ENCODE data around the gene CYP2S1. TPM values are rescaled to one million over a fixed set of nuclear protein-coding genes. Genes with fewer than 3 reads are reported as not detected.
A peak's percentile ranks its signal among the peaks of the same experiment; 100 is the strongest.

CYP2S1 gene
- total and polyA plus RNA-seq, 9 of the 15 experiments (the other 6 are each of a cell fraction or from before 2014, with no cell fraction given), result 0.07 to 1.9 (median 0.41) TPM

DNA sequence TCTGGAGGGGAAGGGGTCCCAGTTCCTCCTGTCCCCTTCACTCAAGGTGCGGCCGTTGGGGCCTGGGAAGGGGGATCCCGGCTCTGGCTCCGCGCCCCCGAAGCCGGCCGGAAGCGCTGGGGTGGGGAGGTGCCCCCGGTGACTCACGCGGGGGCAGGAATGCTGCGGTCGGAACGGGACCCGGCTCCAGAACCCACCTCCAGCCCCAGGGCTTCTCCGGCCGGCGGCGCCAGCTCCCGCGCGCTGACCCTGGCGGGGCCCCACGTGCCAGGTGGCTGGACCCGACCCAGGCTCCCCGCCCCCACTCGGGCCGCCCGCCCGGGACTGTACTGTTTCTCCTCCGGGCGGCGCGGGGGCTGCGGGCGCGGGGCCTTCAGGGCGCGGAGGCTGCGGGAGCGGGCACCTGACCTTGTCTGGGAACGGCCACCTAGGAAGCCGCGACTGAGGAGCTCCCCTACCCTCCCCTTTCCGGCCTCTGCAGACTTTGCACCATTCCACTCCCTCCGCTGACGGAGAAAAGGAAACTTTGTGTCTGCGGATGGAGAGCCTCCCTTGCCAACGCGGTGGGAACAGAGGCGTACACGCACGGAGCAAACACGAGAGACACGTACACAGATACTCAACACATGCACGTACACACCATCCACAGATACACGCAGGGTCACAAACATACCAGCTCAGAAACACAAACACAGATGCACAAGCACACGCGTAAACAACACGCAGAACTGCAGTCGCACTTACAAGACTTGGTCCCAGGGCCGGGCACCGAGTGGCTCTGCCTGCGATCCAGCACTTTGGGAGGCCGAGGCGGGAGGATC is 33.2 kb downstream of the CYP2S1 start (continued):
- TF ChIP-seq, protein P1, sequence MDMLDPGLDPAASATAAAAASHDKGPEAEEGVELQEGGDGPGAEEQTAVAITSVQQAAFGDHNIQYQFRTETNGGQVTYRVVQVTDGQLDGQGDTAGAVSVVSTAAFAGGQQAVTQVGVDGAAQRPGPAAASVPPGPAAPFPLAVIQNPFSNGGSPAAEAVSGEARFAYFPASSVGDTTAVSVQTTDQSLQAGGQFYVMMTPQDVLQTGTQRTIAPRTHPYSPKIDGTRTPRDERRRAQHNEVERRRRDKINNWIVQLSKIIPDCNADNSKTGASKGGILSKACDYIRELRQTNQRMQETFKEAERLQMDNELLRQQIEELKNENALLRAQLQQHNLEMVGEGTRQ (CRISPR knock-in tag; IDR thresholded peaks at IDR 0.05), result peak; percentile 14; the same call in 1 of the 2 replicates
- TF ChIP-seq RBM39 (optimal IDR thresholded peaks at IDR 0.05; ENCODE audit: low read depth, low read length) (no peak), RAD51 (IDR thresholded peaks at IDR 0.05; ENCODE audit: borderline replicate concordance, low read depth) (no peak), SIRT6 (IDR thresholded peaks at IDR 0.05; ENCODE audit: low read depth, low read length) (no peak), MTA1 (IDR thresholded peaks at IDR 0.05; ENCODE audit: borderline replicate concordance) (peak; percentile 28; the same call in 1 of the 2 replicates), RAD21 (CRISPR knock-in tag; conservative IDR thresholded peaks at IDR 0.05 in 1 of 2, IDR thresholded peaks at IDR 0.05 in 1 of 2) (no peak), SMARCC2 (IDR thresholded peaks at IDR 0.05; ENCODE audit: low read depth) (no peak; the same call in 1 of the 2 replicates), MCM7 (IDR thresholded peaks at IDR 0.05) (no peak), ZNF165 (CRISPR knock-in tag; IDR thresholded peaks at IDR 0.05; ENCODE audit: borderline replicate concordance) (no peak), CBX5 (IDR thresholded peaks at IDR 0.05; ENCODE audit: borderline replicate concordance, low read depth) (no peak), RBM34 (IDR thresholded peaks at IDR 0.05; ENCODE audit: borderline replicate concordance, insufficient read depth, low read length) (no peak), CTBP1 (IDR thresholded peaks at IDR 0.05; ENCODE audit: borderline replicate concordance) (0 out of 2 replicates have a peak, but pooled peaks have one; percentile 52)
- TF ChIP-seq, protein P2, sequence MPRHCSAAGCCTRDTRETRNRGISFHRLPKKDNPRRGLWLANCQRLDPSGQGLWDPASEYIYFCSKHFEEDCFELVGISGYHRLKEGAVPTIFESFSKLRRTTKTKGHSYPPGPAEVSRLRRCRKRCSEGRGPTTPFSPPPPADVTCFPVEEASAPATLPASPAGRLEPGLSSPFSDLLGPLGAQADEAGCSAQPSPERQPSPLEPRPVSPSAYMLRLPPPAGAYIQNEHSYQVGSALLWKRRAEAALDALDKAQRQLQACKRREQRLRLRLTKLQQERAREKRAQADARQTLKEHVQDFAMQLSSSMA (CRISPR knock-in tag; IDR thresholded peaks at IDR 0.05), result no peak
- TF ChIP-seq, protein P3, sequence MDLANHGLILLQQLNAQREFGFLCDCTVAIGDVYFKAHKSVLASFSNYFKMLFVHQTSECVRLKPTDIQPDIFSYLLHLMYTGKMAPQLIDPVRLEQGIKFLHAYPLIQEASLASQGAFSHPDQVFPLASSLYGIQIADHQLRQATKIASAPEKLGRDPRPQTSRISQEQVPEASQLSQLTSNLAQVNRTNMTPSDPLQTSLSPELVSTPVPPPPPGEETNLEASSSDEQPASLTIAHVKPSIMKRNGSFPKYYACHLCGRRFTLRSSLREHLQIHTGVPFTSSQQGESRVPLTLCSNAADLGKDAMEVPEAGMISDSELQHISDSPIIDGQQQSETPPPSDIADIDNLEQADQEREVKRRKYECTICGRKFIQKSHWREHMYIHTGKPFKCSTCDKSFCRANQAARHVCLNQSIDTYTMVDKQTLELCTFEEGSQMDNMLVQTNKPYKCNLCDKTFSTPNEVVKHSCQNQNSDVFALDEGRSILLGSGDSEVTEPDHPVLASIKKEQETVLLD (IDR thresholded peaks at IDR 0.05), result peak; percentile 17; the same call in 1 of the 2 replicates
- TF ChIP-seq, protein P4, sequence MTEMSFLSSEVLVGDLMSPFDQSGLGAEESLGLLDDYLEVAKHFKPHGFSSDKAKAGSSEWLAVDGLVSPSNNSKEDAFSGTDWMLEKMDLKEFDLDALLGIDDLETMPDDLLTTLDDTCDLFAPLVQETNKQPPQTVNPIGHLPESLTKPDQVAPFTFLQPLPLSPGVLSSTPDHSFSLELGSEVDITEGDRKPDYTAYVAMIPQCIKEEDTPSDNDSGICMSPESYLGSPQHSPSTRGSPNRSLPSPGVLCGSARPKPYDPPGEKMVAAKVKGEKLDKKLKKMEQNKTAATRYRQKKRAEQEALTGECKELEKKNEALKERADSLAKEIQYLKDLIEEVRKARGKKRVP (CRISPR knock-in tag; IDR thresholded peaks at IDR 0.05), result no peak
- TF ChIP-seq, protein P5, sequence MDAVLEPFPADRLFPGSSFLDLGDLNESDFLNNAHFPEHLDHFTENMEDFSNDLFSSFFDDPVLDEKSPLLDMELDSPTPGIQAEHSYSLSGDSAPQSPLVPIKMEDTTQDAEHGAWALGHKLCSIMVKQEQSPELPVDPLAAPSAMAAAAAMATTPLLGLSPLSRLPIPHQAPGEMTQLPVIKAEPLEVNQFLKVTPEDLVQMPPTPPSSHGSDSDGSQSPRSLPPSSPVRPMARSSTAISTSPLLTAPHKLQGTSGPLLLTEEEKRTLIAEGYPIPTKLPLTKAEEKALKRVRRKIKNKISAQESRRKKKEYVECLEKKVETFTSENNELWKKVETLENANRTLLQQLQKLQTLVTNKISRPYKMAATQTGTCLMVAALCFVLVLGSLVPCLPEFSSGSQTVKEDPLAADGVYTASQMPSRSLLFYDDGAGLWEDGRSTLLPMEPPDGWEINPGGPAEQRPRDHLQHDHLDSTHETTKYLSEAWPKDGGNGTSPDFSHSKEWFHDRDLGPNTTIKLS (IDR thresholded peaks at IDR 0.05; ENCODE audit: borderline replicate concordance, low read depth), result peak; percentile 74; the same call in 1 of the 2 replicates
- TF ChIP-seq, protein P6, sequence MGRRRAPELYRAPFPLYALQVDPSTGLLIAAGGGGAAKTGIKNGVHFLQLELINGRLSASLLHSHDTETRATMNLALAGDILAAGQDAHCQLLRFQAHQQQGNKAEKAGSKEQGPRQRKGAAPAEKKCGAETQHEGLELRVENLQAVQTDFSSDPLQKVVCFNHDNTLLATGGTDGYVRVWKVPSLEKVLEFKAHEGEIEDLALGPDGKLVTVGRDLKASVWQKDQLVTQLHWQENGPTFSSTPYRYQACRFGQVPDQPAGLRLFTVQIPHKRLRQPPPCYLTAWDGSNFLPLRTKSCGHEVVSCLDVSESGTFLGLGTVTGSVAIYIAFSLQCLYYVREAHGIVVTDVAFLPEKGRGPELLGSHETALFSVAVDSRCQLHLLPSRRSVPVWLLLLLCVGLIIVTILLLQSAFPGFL (CRISPR knock-in tag; IDR thresholded peaks at IDR 0.05), result no peak
- TF ChIP-seq, protein P7, sequence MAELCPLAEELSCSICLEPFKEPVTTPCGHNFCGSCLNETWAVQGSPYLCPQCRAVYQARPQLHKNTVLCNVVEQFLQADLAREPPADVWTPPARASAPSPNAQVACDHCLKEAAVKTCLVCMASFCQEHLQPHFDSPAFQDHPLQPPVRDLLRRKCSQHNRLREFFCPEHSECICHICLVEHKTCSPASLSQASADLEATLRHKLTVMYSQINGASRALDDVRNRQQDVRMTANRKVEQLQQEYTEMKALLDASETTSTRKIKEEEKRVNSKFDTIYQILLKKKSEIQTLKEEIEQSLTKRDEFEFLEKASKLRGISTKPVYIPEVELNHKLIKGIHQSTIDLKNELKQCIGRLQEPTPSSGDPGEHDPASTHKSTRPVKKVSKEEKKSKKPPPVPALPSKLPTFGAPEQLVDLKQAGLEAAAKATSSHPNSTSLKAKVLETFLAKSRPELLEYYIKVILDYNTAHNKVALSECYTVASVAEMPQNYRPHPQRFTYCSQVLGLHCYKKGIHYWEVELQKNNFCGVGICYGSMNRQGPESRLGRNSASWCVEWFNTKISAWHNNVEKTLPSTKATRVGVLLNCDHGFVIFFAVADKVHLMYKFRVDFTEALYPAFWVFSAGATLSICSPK (IDR thresholded peaks at IDR 0.05; ENCODE audit: borderline replicate concordance), result no peak
